ENCODE measurements around the gene CLIC4.

DNA sequence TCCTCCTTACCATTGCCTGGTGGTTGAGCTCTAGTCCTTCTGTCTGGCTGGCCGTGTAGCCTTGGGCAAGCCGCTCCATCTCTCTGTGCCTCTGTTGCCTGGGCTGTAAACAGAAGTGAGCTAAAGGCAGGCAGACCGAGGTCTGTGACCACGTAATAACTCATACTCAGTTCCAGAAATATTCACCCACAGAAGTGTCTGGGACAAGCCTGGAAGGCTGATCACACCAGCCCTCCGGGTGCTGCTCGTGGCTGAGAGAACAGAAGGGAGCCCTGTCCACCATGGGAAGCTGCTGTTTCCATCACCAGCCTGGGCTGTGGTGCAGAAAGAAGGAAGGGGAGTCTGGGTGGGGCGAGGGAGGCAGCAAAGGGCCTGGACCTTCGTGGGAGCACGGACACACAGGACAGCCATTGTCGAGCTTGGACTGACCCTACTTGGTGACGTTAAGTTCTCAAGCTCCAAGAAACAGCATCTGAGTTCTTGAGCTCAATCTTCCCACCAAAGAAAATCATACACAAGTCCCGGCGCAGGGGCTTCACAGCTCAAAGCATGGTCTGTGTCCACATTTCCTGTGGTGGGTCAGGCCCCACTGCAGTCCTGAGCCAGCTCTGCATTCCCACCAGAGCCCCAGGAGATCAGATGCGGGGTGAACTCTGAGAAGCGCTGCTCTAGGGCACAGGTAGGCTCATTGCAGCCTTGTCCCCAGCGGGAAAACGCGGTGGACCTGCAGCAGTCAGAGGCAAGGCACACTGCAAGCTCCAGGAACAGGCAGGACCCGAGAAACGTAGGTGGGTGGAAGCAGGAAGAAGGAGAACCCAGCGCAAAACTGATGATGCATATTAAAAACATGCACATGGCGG lies 123.0 kb downstream of the CLIC4 start:
- no peak for TF ChIP-seq POLR2AphosphoS5 (IDR thresholded peaks at IDR 0.05; ENCODE audit: low read depth, low read length)
- TF ChIP-seq TAF1 (IDR thresholded peaks at IDR 0.05; ENCODE audit: low read depth, low read length) = no peak
- no peak for TF ChIP-seq POLR2A (IDR thresholded peaks at IDR 0.05; ENCODE audit: low read depth, low read length)
- TF ChIP-seq POU2F2 (IDR thresholded peaks at IDR 0.05; ENCODE audit: low read depth, low read length) = no peak
- no peak for TF ChIP-seq SPI1 (IDR thresholded peaks at IDR 0.05; ENCODE audit: low read depth, low read length)
- no peak for TF ChIP-seq PAX5 (IDR thresholded peaks at IDR 0.05; ENCODE audit: insufficient read depth, low read length, severe bottlenecking)
